KOPT-K1 (cell line): ENCODE results near the gene PTPRN2.
"Not testable (repeated sequence)": the region's sequence is repeated elsewhere in the genome, so short reads cannot be mapped to it uniquely, and the experiment has no call there.

ENCODE experiments used
- H3K27ac ChIP-seq: fragments of 200-600 bp; sonication (generic); 2 replicates; pipeline ENCODE4 v1.5.1; 2016; ENCODE audit warnings: antibody characterized with exemption, mild to moderate bottlenecking, low read depth, low read length; ENCODE audit not compliant: poor library complexity, severe bottlenecking
- H3K36me3 ChIP-seq: fragments of 200-600 bp; sonication (generic); 2 replicates; pipeline ENCODE4 v1.5.1; 2017; ENCODE audit warnings: antibody characterized with exemption, mild to moderate bottlenecking, low read length, moderate library complexity; ENCODE audit not compliant: insufficient read depth
- H3K9me3 ChIP-seq: fragments of 200-600 bp; sonication (generic); 2 replicates; pipeline ENCODE4 v1.5.1; 2017; ENCODE audit warnings: antibody characterized with exemption, low read length, mild to moderate bottlenecking; ENCODE audit not compliant: insufficient read depth, poor library complexity, severe bottlenecking

PTPRN2 gene

GRCh38 chr7:157601530-157601929, 986.1 kb downstream of the PTPRN2 start:
- Histone ChIP-seq H3K27ac (no peak overlapping the region), H3K9me3 (no peaks in the 10 kb centered on the region), H3K36me3 (peaks cover 28% of the 10 kb centered on the region)

- H3K9me3 ChIP-seq, result no peaks in the 10 kb centered on the region
- peaks cover 37% of the 10 kb centered on the region for H3K36me3 ChIP-seq
- no peak overlapping the region for H3K27ac ChIP-seq
Measured at GRCh38 chr7:157599491-157599890, 988.1 kb downstream of the PTPRN2 start.

GRCh38 chr7:157597562-157597961, 990.1 kb downstream of the PTPRN2 start:
- Histone ChIP-seq H3K36me3 (peaks cover 55% of the 10 kb centered on the region), H3K9me3 (no peaks in the 10 kb centered on the region), H3K27ac (no peak overlapping the region)

GRCh38 chr7:157596881-157597280, 990.7 kb downstream of the PTPRN2 start:
- H3K27ac ChIP-seq, result no peak overlapping the region
- peaks cover 54% of the 10 kb centered on the region for H3K36me3 ChIP-seq
- H3K9me3 ChIP-seq, result no peaks in the 10 kb centered on the region

- no peak overlapping the region for H3K27ac ChIP-seq
- H3K9me3 ChIP-seq, result no peaks in the 10 kb centered on the region
- H3K36me3 ChIP-seq, result peaks cover 52% of the 10 kb centered on the region; the same call in 1 of the 2 replicates
Measured at GRCh38 chr7:157596471-157596870, 991.2 kb downstream of the PTPRN2 start.

GRCh38 chr7:157596026-157596425, 991.6 kb downstream of the PTPRN2 start:
- no peak overlapping the region for H3K27ac ChIP-seq
- H3K9me3 ChIP-seq, result no peaks in the 10 kb centered on the region
- peaks cover 53% of the 10 kb centered on the region; the same call in 1 of the 2 replicates for H3K36me3 ChIP-seq

- no peaks in the 10 kb centered on the region for H3K9me3 ChIP-seq
- H3K27ac ChIP-seq, result no peak overlapping the region
- peaks cover 55% of the 10 kb centered on the region; the same call in 1 of the 2 replicates for H3K36me3 ChIP-seq
Measured at GRCh38 chr7:157595086-157595855, 992.4 kb downstream of the PTPRN2 start.

GRCh38 chr7:157594306-157594705, 993.3 kb downstream of the PTPRN2 start:
- no peak overlapping the region for H3K27ac ChIP-seq
- no peaks in the 10 kb centered on the region for H3K9me3 ChIP-seq
- H3K36me3 ChIP-seq, result peaks cover 55% of the 10 kb centered on the region; the same call in 1 of the 2 replicates

- no peaks in the 10 kb centered on the region for H3K9me3 ChIP-seq
- no peak overlapping the region for H3K27ac ChIP-seq
- H3K36me3 ChIP-seq, result peaks cover 52% of the 10 kb centered on the region; the same call in 1 of the 2 replicates
Measured at GRCh38 chr7:157593541-157593940, 994.1 kb downstream of the PTPRN2 start.

- peaks cover 47% of the 10 kb centered on the region; the same call in 1 of the 2 replicates for H3K36me3 ChIP-seq
- not testable (repeated sequence) for H3K27ac ChIP-seq, H3K9me3 ChIP-seq
Measured at GRCh38 chr7:157592636-157593320, 994.8 kb downstream of the PTPRN2 start.

- peaks cover 52% of the 10 kb centered on the region; the same call in 1 of the 2 replicates for H3K36me3 ChIP-seq
- H3K27ac ChIP-seq, result no peak overlapping the region
- H3K9me3 ChIP-seq, result no peaks in the 10 kb centered on the region
Measured at GRCh38 chr7:157590526-157590925, 997.1 kb downstream of the PTPRN2 start.

GRCh38 chr7:157589680-157590079, 997.9 kb downstream of the PTPRN2 start:
- H3K9me3 ChIP-seq, result no peaks in the 10 kb centered on the region
- peaks cover 45% of the 10 kb centered on the region; the same call in 1 of the 2 replicates for H3K36me3 ChIP-seq
- H3K27ac ChIP-seq, result no peak overlapping the region

- Histone ChIP-seq H3K36me3 (peaks cover 28% of the 10 kb centered on the region; the same call in 1 of the 2 replicates), H3K9me3 (no peaks in the 10 kb centered on the region), H3K27ac (no peak overlapping the region)
Measured at GRCh38 chr7:157587805-157588560, 999.6 kb downstream of the PTPRN2 start.

GRCh38 chr7:157587051-157587804, 1000.4 kb downstream of the PTPRN2 start:
- no peak overlapping the region for H3K27ac ChIP-seq
- H3K9me3 ChIP-seq, result no peaks in the 10 kb centered on the region
- peaks cover 21% of the 10 kb centered on the region; the same call in 1 of the 2 replicates for H3K36me3 ChIP-seq
